GM23248 (cell line): ENCODE results near the gene NACC2. TPM values are rescaled to one million over a fixed set of nuclear protein-coding genes. Genes with fewer than 3 reads are reported as not detected.
A peak's percentile ranks its signal among the peaks of the same experiment; 100 is the strongest.

Experiments used
- DNase-seq: peaks from one replicate; pipeline ENCODE4 v3.0.0-alpha.2; 2015
- H2AFZ ChIP-seq: fragments of 200-600 bp; sonication (generic); 2 replicates; pipeline ENCODE4 v1.6.1; 2016; ENCODE audit warnings: antibody characterized with exemption
- H3F3A ChIP-seq: fragments of 200-600 bp; sonication (generic); 2 replicates; pipeline ENCODE4 v1.6.1; 2016; ENCODE audit warnings: mild to moderate bottlenecking, antibody characterized with exemption, mixed run types; ENCODE audit not compliant: insufficient read depth
- H3K27ac ChIP-seq: fragments of 200-600 bp; sonication (generic); 2 replicates; pipeline ENCODE4 v1.5.1; 2016; ENCODE audit warnings: mild to moderate bottlenecking
- H3K27me3 ChIP-seq: fragments of 200-600 bp; sonication (generic); replicated peaks from 2 replicates; pipeline ENCODE4 v1.6.1; 2016; ENCODE audit warnings: mild to moderate bottlenecking; ENCODE audit not compliant: insufficient read depth
- H3K36me3 ChIP-seq: fragments of 200-600 bp; sonication (generic); 2 replicates; pipeline ENCODE4 v1.6.1; 2016; ENCODE audit warnings: low read depth, mild to moderate bottlenecking
- H3K4me1 ChIP-seq: fragments of 200-600 bp; sonication (generic); 2 replicates; pipeline ENCODE4 v1.6.1; 2016; ENCODE audit warnings: mild to moderate bottlenecking; ENCODE audit not compliant: insufficient read depth
- H3K4me2 ChIP-seq: fragments of 200-600 bp; sonication (generic); one replicate; pipeline ENCODE4 v1.6.1; 2016; ENCODE audit warnings: mild to moderate bottlenecking; ENCODE audit not compliant: unreplicated experiment
- H3K4me3 ChIP-seq: fragments of 200-600 bp; sonication (generic); 2 replicates; pipeline ENCODE4 v1.5.1; 2016; ENCODE audit warnings: mild to moderate bottlenecking
- H3K79me2 ChIP-seq: fragments of 200-600 bp; sonication (generic); 2 replicates; pipeline ENCODE4 v1.6.1; 2016; ENCODE audit warnings: mild to moderate bottlenecking; ENCODE audit not compliant: insufficient read depth
- H3K9ac ChIP-seq: fragments of 200-600 bp; sonication (generic); 2 replicates; pipeline ENCODE4 v1.6.1; 2016; ENCODE audit warnings: mild to moderate bottlenecking
- H3K9me2 ChIP-seq: fragments of 200-600 bp; sonication (generic); 2 replicates; pipeline ENCODE4 v1.6.1; 2016; ENCODE audit warnings: mixed run types, mild to moderate bottlenecking, moderate library complexity; ENCODE audit not compliant: insufficient read depth
- H3K9me3 ChIP-seq: fragments of 200-600 bp; sonication (generic); one replicate; pipeline ENCODE4 v1.6.1; 2017; ENCODE audit warnings: low read depth
- H4K20me1 ChIP-seq: fragments of 200-600 bp; sonication (generic); 2 replicates; pipeline ENCODE4 v1.6.0; 2016; ENCODE audit not compliant: insufficient read depth
- EZH2 ChIP-seq: fragments of 200-600 bp; sonication (generic); IDR thresholded peaks from 2 replicates; pipeline ENCODE4 v1.6.1; 2018; ENCODE audit warnings: antibody characterized with exemption, mild to moderate bottlenecking; ENCODE audit not compliant: insufficient read depth, poor library complexity, severe bottlenecking
- EZH2phosphoT487 ChIP-seq: fragments of 200-600 bp; sonication (generic); IDR thresholded peaks from 2 replicates; pipeline ENCODE4 v1.6.1; 2018; ENCODE audit warnings: antibody characterized with exemption, moderate library complexity, mild to moderate bottlenecking, low read depth; ENCODE audit not compliant: insufficient read depth
- WGBS, 2 experiments: methylation state at CpG; one replicate each; pipeline ENCODE4 v1.1.6; 2015 to 2017; ENCODE audit warnings: low lambda C conversion rate in 2 of 2, low coverage in 1 of 2; ENCODE audit errors: missing lambda C conversion rate in 2 of 2; 5-methylcytosine and 5-hydroxymethylcytosine counted together
- in situ Hi-C: fragments of 300-500 bp; cut with MboI; formaldehyde crosslinking; loops from 2 replicates; pipeline ENCODE4 v1.15.0; 2020
- polyA plus RNA-seq: library from polyadenylated mRNA; unstranded; fragments of >200 nt; fragmentation: Nextera tagmentation; extraction: Ambion mirVana; gene quantifications from 2 replicates; pipeline ENCODE4 v1.2.1, GENCODE V29; 2016
- total RNA-seq: library from RNA; depleted of rRNA; stranded (reverse); fragments of >200 nt; shearing (Covaris generic); gene quantifications from 2 replicates; pipeline ENCODE4 v1.2.3, GENCODE V29; 2014

The NACC2 gene
- total and polyA plus RNA-seq, 2 experiments from 2014 or later: 5.3 to 30.7 TPM

DNA sequence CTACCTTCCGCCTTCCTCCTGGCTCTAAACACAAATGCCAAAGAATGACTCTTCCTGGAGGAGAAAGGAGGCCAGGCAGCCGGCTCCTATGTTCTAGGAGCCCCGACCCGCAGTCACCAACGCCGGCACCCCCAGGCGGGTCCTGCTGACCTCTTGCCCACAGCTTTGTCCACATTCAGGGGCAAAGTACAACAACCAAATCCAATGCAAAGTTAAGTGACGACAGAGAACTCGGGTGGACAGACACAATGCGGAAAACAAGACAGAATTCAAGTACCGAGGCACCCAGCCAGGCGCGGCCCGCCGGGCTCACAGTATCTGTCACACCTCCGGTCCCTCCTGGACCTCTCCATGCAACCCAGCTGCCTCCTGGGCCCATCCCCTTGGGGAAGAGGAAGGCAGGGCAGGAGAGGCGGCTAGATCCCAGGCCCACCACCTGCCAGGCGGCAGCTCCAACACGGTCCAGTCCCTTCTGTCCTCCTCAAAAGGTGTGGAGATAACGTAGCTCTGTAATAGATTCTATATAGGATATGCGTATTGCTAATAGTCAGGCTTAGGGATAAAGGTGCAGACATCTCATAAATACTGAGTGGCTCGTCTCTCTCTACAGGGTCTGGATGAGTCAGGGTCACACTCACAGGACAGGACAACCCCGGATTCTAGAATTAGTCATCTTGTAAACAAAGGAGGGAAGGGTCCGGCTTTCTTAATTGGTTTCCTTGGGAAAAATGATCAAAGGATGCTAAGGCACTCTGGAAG is 87.0 kb downstream of the NACC2 start:
- no peaks in the 10 kb centered on the region for H3K79me2 ChIP-seq
- H2AFZ ChIP-seq: no peak overlapping the region
- H3K9me3 ChIP-seq: no peaks in the 10 kb centered on the region
- in situ Hi-C loops: no loop called here
- no peaks in the 10 kb centered on the region for H3K9me2 ChIP-seq
- H3K4me3 ChIP-seq: no peak overlapping the region
- H3K27me3 ChIP-seq: no peaks in the 10 kb centered on the region
- WGBS, 2 experiments: 82 to 83% methylated on average over 24 of the region's 24 CpGs
- H3K36me3 ChIP-seq: no peaks in the 10 kb centered on the region
- no peak overlapping the region for H3K27ac ChIP-seq
- 0 out of 2 replicates have a peak, but pooled peaks cover 3% of the 10 kb centered on the region for H3F3A ChIP-seq
- H3K4me2 ChIP-seq: no peak overlapping the region
- peaks cover 6% of the 10 kb centered on the region for H3K4me1 ChIP-seq
- H3K9ac ChIP-seq: no peak overlapping the region
- TF ChIP-seq EZH2phosphoT487 (no peak), EZH2 (no peak)
- peak; percentile 58 for DNase-seq
- no peaks in the 10 kb centered on the region for H4K20me1 ChIP-seq

DNA sequence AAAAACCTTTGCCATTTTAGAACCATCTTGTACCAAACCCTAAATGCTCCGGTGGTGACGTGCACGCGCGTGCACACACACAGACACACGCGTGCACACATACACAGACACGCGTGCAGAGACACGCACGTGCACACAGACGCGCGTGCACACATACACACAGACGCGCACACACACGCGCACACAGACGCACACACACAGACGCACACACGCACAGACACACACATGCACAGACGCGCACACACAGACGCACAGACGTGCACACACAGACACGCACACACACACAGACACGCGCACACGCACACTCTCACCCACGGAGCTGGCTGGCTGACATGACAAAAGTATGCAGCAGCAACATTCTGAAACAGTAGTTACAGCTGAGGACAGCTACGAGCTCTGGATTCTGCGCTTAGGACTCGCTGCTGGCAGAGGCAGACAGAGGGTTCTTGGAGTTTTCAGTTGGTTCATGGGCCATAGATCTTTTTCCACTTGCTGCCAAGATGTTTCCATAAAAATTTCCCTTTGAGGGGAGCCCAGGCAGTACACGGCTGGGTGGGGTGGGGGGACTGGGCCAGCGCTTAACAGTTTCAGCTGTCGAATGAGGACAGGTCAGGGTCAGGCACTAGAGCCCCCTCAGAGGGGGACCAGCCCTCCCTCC is 87.7 kb downstream of the NACC2 start:
- Histone ChIP-seq H3K4me3 (no peak overlapping the region), H3K9me2 (no peaks in the 10 kb centered on the region), H3K9me3 (no peaks in the 10 kb centered on the region), H2AFZ (no peak overlapping the region), H3K27me3 (no peaks in the 10 kb centered on the region), H4K20me1 (no peaks in the 10 kb centered on the region), H3F3A (0 out of 2 replicates have a peak, but pooled peaks cover 3% of the 10 kb centered on the region), H3K36me3 (no peaks in the 10 kb centered on the region), H3K27ac (no peak overlapping the region), H3K4me1 (peaks cover 6% of the 10 kb centered on the region), H3K4me2 (no peak overlapping the region), H3K9ac (no peak overlapping the region), H3K79me2 (no peaks in the 10 kb centered on the region)
- in situ Hi-C loops: no loop called here
- WGBS, 2 experiments: 83 to 88% methylated on average over 36 of the region's 36 CpGs
- TF ChIP-seq EZH2phosphoT487 (no peak), EZH2 (no peak)
- DNase-seq: no peak

DNA sequence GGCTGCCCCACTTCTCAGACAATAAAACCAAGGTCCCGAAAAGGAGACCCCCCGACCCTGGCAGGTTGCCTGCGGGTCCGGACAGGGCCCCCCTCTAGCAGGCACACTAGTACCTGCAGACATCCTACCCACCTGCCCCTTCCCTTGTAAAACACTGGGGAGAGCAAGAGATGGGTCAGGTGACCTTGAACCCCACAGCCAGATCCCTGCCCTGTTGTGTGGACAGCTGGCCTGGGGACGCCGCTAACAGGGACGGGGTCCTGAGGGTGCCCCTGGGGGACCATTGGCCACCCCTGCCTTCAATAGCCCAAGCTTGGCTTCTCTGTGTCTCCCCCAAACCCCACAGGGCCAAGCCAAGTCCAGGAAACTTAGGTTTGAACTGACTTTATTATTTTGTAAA is 88.9 kb downstream of the NACC2 start:
- WGBS, 2 experiments: 84 to 89% methylated on average over 7 of the region's 7 CpGs
- no peak for TF ChIP-seq EZH2phosphoT487
- no peak for TF ChIP-seq EZH2
- DNase-seq: no peak
- no peak overlapping the region for H3K9ac ChIP-seq
- no peaks in the 10 kb centered on the region for H4K20me1 ChIP-seq
- no peaks in the 10 kb centered on the region for H3K36me3 ChIP-seq
- H3K4me3 ChIP-seq: no peak overlapping the region
- H3K9me3 ChIP-seq: no peaks in the 10 kb centered on the region
- H3K9me2 ChIP-seq: no peaks in the 10 kb centered on the region
- in situ Hi-C loops: no loop called here
- H3K79me2 ChIP-seq: no peaks in the 10 kb centered on the region
- peaks cover 6% of the 10 kb centered on the region for H3K4me1 ChIP-seq
- no peak overlapping the region for H3K4me2 ChIP-seq
- H2AFZ ChIP-seq: no peak overlapping the region
- H3F3A ChIP-seq: 0 out of 2 replicates have a peak, but pooled peaks cover 3% of the 10 kb centered on the region
- no peaks in the 10 kb centered on the region for H3K27me3 ChIP-seq
- no peak overlapping the region for H3K27ac ChIP-seq

DNA sequence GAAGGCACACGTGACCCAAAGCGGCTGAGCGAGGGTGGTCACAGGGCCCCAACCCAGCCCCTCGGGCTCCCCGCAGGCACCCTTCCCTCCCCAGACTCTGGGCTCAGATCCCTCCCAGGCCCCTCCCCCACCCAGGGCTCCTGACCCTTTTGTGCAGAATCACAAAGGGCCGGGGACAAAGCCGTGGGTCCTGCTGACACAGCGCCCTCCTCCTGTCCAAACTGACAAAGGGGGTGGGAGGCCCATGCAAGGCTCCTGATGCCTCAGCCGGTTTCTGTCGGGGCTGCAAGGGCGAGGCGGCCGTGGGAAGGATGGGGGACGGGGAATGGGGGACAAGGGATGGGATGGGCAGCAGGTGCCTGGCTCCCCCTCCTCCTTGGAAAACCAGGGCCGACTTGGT is 90.4 kb downstream of the NACC2 start:
- H3K27ac ChIP-seq: no peak overlapping the region
- in situ Hi-C loops: no loop called here
- WGBS, 2 experiments: 75 to 82% methylated on average over 10 to 15 of the region's 15 CpGs
- TF ChIP-seq EZH2 (no peak), EZH2phosphoT487 (no peak)
- H3K9me3 ChIP-seq: no peaks in the 10 kb centered on the region
- no peak for DNase-seq
- H3K4me3 ChIP-seq: no peak overlapping the region
- H3K27me3 ChIP-seq: no peaks in the 10 kb centered on the region
- H3K4me2 ChIP-seq: no peak overlapping the region
- H3F3A ChIP-seq: 0 out of 2 replicates have a peak, but pooled peaks cover 3% of the 10 kb centered on the region
- H3K4me1 ChIP-seq: peaks cover 6% of the 10 kb centered on the region
- no peak overlapping the region for H2AFZ ChIP-seq
- H3K9me2 ChIP-seq: no peaks in the 10 kb centered on the region
- no peaks in the 10 kb centered on the region for H3K36me3 ChIP-seq
- no peak overlapping the region for H3K9ac ChIP-seq
- H4K20me1 ChIP-seq: no peaks in the 10 kb centered on the region
- no peaks in the 10 kb centered on the region for H3K79me2 ChIP-seq
